Panc1 (cell line): ENCODE data around the gene WWTR1. TPM values are rescaled to one million over a fixed set of nuclear protein-coding genes. Genes with fewer than 3 reads are reported as not detected.

Source experiments
- ATAC-seq: fragments of 200-7000 bp; cut with Tn5 transposase; 2 replicates; pipeline ENCODE4 v1.9.1; 2020; ENCODE audit warnings: mild to moderate bottlenecking, moderate library complexity
- BruUV-seq: library from RNA; stranded (reverse); fragments of 400-500 nt; replicated peaks from 2 replicates; lab custom pipeline; 2021; lab: Mats Ljungman, UMichigan
- CTCF ChIA-PET: fragments of 300-600 bp; sonication (Branson Sonifier 250); formaldehyde crosslinking; loops from one replicate; lab custom pipeline; 2022; ENCODE audit warnings: antibody characterized with exemption; lab: Charles Lee
- POLR2A ChIA-PET: fragments of 300-600 bp; sonication (Branson Sonifier 250); formaldehyde crosslinking; loops from one replicate; lab custom pipeline; 2022; ENCODE audit warnings: antibody characterized with exemption; lab: Charles Lee
- DNase-seq: peaks from one replicate; pipeline ENCODE4 v3.0.0-alpha.2; 2010; ENCODE audit warnings: low read depth, low spot score
- H3K27ac ChIP-seq: 2 replicates; pipeline ENCODE4 v1.5.1; 2011; ENCODE audit warnings: mild to moderate bottlenecking, low read length, inconsistent platforms
- H3K27me3 ChIP-seq: fragments of 200-500 bp; sonication (Bioruptor generic); 2 replicates; pipeline ENCODE4 v1.6.0; 2014; ENCODE audit warnings: low read length, inconsistent platforms; ENCODE audit not compliant: control insufficient read depth, insufficient read depth
- H3K36me3 ChIP-seq: fragments of 200-500 bp; sonication (Bioruptor generic); 2 replicates; pipeline ENCODE4 v1.5.1; 2014; ENCODE audit warnings: inconsistent platforms, mild to moderate bottlenecking, low read length, moderate library complexity; ENCODE audit not compliant: control insufficient read depth, insufficient read depth
- H3K4me1 ChIP-seq: 2 replicates; pipeline ENCODE4 v1.5.1; 2011; ENCODE audit warnings: inconsistent platforms, mild to moderate bottlenecking, low read length, moderate library complexity; ENCODE audit not compliant: control insufficient read depth, insufficient read depth
- H3K4me3 ChIP-seq, 2 experiments: 2 replicates each; pipeline ENCODE4 v1.5.1; 2011 to 2012; ENCODE audit warnings: low read depth in 2 of 2, low read length in 2 of 2, mild to moderate bottlenecking in 2 of 2, inconsistent platforms in 1 of 2, moderate library complexity in 1 of 2
- H3K9me3 ChIP-seq: fragments of 200-500 bp; sonication (Bioruptor generic); 2 replicates; pipeline ENCODE4 v1.5.1; 2014; ENCODE audit warnings: low read depth, mild to moderate bottlenecking, inconsistent platforms, low read length, moderate library complexity; ENCODE audit not compliant: control insufficient read depth, insufficient read depth
- POLR2AphosphoS5 ChIP-seq: IDR thresholded peaks from 2 replicates; pipeline ENCODE4 v1.6.1; 2012; ENCODE audit warnings: mild to moderate bottlenecking, low read depth, low read length, moderate library complexity
- SIN3A ChIP-seq: IDR thresholded peaks from 2 replicates; pipeline ENCODE4 v1.6.1; 2012; ENCODE audit warnings: low read depth, mild to moderate bottlenecking, low read length, moderate library complexity, borderline replicate concordance; ENCODE audit not compliant: insufficient read depth
- TCF7L2 ChIP-seq: IDR thresholded peaks from 2 replicates; pipeline ENCODE4 v1.6.1; 2011; ENCODE audit warnings: mild to moderate bottlenecking, low read depth, low read length, inconsistent platforms
- in situ Hi-C: cut with HindIII; loops from 2 replicates; pipeline ENCODE4 v1.10.0; 2016; ENCODE audit warnings: low sequenced_read_pairs, low pct_unique_long_range_greater_than_20kb
- intact Hi-C: fragments of 100-400 bp; cut with micrococcal nuclease; formaldehyde crosslinking; loops from one replicate; pipeline ENCODE4 v1.10.0; 2022; ENCODE audit not compliant: unreplicated experiment
- total RNA-seq: library from RNA; stranded (reverse); gene quantifications from one replicate; pipeline ENCODE4 v1.2.1, GENCODE V29; 2021; ENCODE audit not compliant: unreplicated experiment
- TF ChIP-seq, protein P1 (sequence below): fragments of 450-650 bp; IDR thresholded peaks from 2 replicates; pipeline ENCODE4 v1.5.1; 2017; ENCODE audit warnings: mild to moderate bottlenecking
- TF ChIP-seq, protein P2 (sequence below), 2 experiments: IDR thresholded peaks; 2 replicates each; pipeline ENCODE4 v1.6.1; 2011 to 2012; ENCODE audit warnings: low read depth in 2 of 2, control low read depth in 1 of 2, low read length in 1 of 2, mild to moderate bottlenecking in 1 of 2, moderate library complexity in 1 of 2; ENCODE audit not compliant: insufficient read depth in 1 of 2

The WWTR1 gene
- total RNA-seq, 1 experiment from 2014 or later: 298 TPM

DNA sequence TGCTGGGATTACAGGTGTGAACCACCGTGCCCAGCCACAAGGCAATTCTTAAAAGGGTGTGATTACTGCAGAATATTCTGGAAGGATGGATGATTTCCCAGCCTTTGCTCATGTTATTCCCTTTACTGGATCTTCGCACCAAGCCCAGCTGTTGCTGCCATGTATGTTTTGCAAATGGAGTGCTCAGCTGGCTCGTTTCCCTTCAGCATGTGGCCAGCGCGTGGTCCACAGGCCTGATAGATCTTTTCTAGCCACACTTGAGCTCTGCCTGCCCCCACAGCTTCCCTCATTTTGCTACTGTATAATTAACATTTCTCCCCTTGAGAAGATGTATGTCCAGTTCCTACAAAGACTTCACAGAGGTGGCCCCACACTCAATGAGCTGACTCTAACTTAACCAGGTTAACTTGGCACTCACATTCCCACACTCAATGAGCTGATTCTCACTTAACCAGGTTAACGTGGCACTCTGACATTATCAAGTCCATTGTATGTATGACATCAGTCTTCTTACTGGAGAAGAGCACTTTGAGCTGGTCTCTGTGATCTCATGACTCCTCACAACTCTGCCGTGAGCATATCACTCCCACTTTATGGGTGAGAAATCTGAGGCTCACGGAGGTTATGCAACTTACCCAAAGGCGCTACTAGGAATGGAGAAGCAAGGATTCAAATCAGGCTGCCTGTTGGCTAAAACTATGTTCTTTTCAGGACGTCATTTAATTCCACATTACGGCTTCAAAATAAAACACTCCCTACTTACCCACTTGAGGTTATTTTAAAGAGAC is 134.1 kb downstream of the WWTR1 start:
- intact Hi-C loops: no loop called here
- no peak for ATAC-seq
- in situ Hi-C loops: no loop called here
- Histone ChIP-seq H3K9me3 (no peaks in the 10 kb centered on the region), H3K27me3 (no peaks in the 10 kb centered on the region), H3K4me3 (no peak overlapping the region), H3K36me3 (peaks cover 52% of the 10 kb centered on the region), H3K27ac (peak overlapping the region; percentile 100), H3K4me1 (peaks cover 44% of the 10 kb centered on the region)
- ChIA-PET POLR2A (no interaction called here), CTCF (no interaction called here)
- TF ChIP-seq, protein P1, sequence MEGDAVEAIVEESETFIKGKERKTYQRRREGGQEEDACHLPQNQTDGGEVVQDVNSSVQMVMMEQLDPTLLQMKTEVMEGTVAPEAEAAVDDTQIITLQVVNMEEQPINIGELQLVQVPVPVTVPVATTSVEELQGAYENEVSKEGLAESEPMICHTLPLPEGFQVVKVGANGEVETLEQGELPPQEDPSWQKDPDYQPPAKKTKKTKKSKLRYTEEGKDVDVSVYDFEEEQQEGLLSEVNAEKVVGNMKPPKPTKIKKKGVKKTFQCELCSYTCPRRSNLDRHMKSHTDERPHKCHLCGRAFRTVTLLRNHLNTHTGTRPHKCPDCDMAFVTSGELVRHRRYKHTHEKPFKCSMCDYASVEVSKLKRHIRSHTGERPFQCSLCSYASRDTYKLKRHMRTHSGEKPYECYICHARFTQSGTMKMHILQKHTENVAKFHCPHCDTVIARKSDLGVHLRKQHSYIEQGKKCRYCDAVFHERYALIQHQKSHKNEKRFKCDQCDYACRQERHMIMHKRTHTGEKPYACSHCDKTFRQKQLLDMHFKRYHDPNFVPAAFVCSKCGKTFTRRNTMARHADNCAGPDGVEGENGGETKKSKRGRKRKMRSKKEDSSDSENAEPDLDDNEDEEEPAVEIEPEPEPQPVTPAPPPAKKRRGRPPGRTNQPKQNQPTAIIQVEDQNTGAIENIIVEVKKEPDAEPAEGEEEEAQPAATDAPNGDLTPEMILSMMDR: no peak
- BruUV-seq: no TSS peak
- DNase-seq: no peak

DNA sequence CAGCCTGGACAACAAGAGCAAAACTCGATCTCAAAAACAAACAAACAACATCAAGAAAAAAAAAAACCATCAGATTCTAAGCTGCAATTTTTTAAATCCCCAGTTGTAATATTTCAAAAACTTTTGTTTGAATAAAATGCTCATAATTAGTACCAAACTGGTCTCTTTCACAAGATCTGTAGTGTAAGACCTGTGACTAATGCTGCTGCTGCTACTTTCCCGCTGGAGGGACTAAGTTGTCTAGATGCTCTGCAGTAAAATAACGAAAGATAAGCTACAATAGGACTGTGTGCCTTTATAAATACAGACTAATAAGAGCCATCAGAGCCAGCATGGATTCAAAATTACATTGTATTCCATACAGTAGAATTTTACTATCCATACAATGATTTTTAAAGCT is 137.9 kb downstream of the WWTR1 start:
- no peak for DNase-seq
- H3K4me1 ChIP-seq: peaks cover 30% of the 10 kb centered on the region
- intact Hi-C loops (no loop called here), in situ Hi-C loops (no loop called here)
- POLR2A ChIA-PET: no interaction called here
- H3K27ac ChIP-seq: peak overlapping the region; percentile 82
- no peak overlapping the region for H3K4me3 ChIP-seq
- TF ChIP-seq POLR2AphosphoS5 (no peak), TCF7L2 (no peak), SIN3A (no peak)
- TF ChIP-seq, protein P2, sequence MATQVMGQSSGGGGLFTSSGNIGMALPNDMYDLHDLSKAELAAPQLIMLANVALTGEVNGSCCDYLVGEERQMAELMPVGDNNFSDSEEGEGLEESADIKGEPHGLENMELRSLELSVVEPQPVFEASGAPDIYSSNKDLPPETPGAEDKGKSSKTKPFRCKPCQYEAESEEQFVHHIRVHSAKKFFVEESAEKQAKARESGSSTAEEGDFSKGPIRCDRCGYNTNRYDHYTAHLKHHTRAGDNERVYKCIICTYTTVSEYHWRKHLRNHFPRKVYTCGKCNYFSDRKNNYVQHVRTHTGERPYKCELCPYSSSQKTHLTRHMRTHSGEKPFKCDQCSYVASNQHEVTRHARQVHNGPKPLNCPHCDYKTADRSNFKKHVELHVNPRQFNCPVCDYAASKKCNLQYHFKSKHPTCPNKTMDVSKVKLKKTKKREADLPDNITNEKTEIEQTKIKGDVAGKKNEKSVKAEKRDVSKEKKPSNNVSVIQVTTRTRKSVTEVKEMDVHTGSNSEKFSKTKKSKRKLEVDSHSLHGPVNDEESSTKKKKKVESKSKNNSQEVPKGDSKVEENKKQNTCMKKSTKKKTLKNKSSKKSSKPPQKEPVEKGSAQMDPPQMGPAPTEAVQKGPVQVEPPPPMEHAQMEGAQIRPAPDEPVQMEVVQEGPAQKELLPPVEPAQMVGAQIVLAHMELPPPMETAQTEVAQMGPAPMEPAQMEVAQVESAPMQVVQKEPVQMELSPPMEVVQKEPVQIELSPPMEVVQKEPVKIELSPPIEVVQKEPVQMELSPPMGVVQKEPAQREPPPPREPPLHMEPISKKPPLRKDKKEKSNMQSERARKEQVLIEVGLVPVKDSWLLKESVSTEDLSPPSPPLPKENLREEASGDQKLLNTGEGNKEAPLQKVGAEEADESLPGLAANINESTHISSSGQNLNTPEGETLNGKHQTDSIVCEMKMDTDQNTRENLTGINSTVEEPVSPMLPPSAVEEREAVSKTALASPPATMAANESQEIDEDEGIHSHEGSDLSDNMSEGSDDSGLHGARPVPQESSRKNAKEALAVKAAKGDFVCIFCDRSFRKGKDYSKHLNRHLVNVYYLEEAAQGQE (IDR thresholded peaks at IDR 0.05; ENCODE audit: insufficient read depth in 1 of 2, low read depth in 2 of 2, low read length in 1 of 2): no peak
- TF ChIP-seq, protein P1: no peak
- H3K9me3 ChIP-seq: no peaks in the 10 kb centered on the region
- BruUV-seq: no TSS peak
- H3K27me3 ChIP-seq: no peaks in the 10 kb centered on the region
- CTCF ChIA-PET: no interaction called here
- no peak for ATAC-seq
- H3K36me3 ChIP-seq: peaks cover 59% of the 10 kb centered on the region
